ENCODE results near the gene SUSD5. TPM values are rescaled to one million over a fixed set of nuclear protein-coding genes. Genes with fewer than 3 reads are reported as not detected.

The SUSD5 gene
- total RNA-seq, 1 experiment from 2014 or later, result 4.9 TPM

GRCh38 chr3:33103480-33103879 lies 115.1 kb downstream of the SUSD5 start:
- Histone ChIP-seq H3K4me1 (ENCODE audit: insufficient read depth, low read length) (no peaks in the 10 kb centered on the region), H3T11ph (ENCODE audit: low read length) (no peak overlapping the region), H3K79me1 (ENCODE audit: insufficient read depth, low read depth, low read length, poor library complexity, severe bottlenecking) (no peaks in the 10 kb centered on the region), H3K23ac (ENCODE audit: insufficient read length, low read depth, low read length) (no peak overlapping the region), H2AFZ (ENCODE audit: low read length) (no peak overlapping the region), H3K79me2 (ENCODE audit: insufficient read depth, low read length) (no peaks in the 10 kb centered on the region), H3K4ac (ENCODE audit: low read depth, low read length) (no peak overlapping the region), H3K27me3 (ENCODE audit: insufficient read depth, low read length) (no peaks in the 10 kb centered on the region), H2AK5ac (ENCODE audit: insufficient read length, low read length) (no peak overlapping the region), H2BK5ac (ENCODE audit: insufficient read length, low read length) (no peak overlapping the region), H2BK20ac (ENCODE audit: low read depth, low read length, poor library complexity, severe bottlenecking) (no peak overlapping the region), H4K91ac (ENCODE audit: insufficient read length, low read depth, low read length) (no peak overlapping the region), H3K9me3 (ENCODE audit: control insufficient read depth, low read depth, low read length) (no peaks in the 10 kb centered on the region), H3K27ac (ENCODE audit: insufficient read length, low read depth, low read length) (no peak overlapping the region), H3K23me2 (ENCODE audit: insufficient read length, low read depth, low read length, poor library complexity, severe bottlenecking) (no peaks in the 10 kb centered on the region), H2BK15ac (ENCODE audit: low read depth, low read length) (no peak overlapping the region), H4K5ac (ENCODE audit: insufficient read length, low read depth, low read length) (no peak overlapping the region), H3K56ac (ENCODE audit: insufficient read length, low read depth, low read length) (no peak overlapping the region), H2BK12ac (ENCODE audit: insufficient read length, low read depth, low read length) (no peak overlapping the region), H4K8ac (replicated peaks; ENCODE audit: insufficient read length, low read depth, low read length) (no peak overlapping the region), H3K18ac (ENCODE audit: insufficient read length, low read depth, low read length) (no peak overlapping the region), H3K14ac (ENCODE audit: insufficient read depth, low read length) (no peak overlapping the region), H2BK120ac (ENCODE audit: low read depth, low read length, poor library complexity, severe bottlenecking) (no peak overlapping the region), H4K20me1 (ENCODE audit: control insufficient read depth, insufficient read depth, insufficient read length) (no peaks in the 10 kb centered on the region), H3K4me2 (ENCODE audit: insufficient read depth, insufficient read length, low read length) (no peak overlapping the region), H3K9ac (ENCODE audit: extremely low read depth, insufficient read length, low read length) (no peak overlapping the region)
- peaks cover 4% of the 10 kb centered on the region; the same call in 1 of the 2 replicates for H3K27me3 Mint-ChIP-seq (ENCODE audit: low read depth)
- no CpG with 5 or more reads among the region's 3 CpGs for WGBS (ENCODE audit: extremely low coverage, insufficient read length, low lambda C conversion rate)
- H3K4me1 Mint-ChIP-seq, result peaks cover 0 to 4% of the 10 kb centered on the region in 2 experiments; a peak in 3 of 4 replicates
- H3K27ac Mint-ChIP-seq, result no peak overlapping the region
- H3K36me3 Mint-ChIP-seq (ENCODE audit: insufficient read depth in 1 of 3, low read depth in 3 of 3), result no peaks in the 10 kb centered on the region
- H3K4me3 Mint-ChIP-seq, result no peak overlapping the region
- no peak for TF ChIP-seq CTCF (conservative IDR thresholded peaks at IDR 0.05)
- no peak for DNase-seq
- H3K9me3 Mint-ChIP-seq, result no peaks in the 10 kb centered on the region
